K562 (cell line): Measurements from ENCODE around the gene IGFALS. TPM values are rescaled to one million over a fixed set of nuclear protein-coding genes. Genes with fewer than 3 reads are reported as not detected.

Experiments used
- BCL6 ChIP-seq: fragments of 250-450 bp; sonication (Bioruptor Pico); IDR thresholded peaks from 2 replicates; pipeline ENCODE4 v1.4.0; 2020
- BMI1 ChIP-seq: fragments of 150-350 bp; IDR thresholded peaks from 2 replicates; pipeline ENCODE4 v1.6.1; 2014; ENCODE audit warnings: low read length
- CBFA2T2 ChIP-seq: fragments of 450-650 bp; conservative IDR thresholded peaks from 2 replicates; pipeline ENCODE4 v1.6.1; 2017; ENCODE audit warnings: mild to moderate bottlenecking
- DDX20 ChIP-seq: fragments of 450-650 bp; IDR thresholded peaks from 2 replicates; pipeline ENCODE4 v1.6.1; 2016; ENCODE audit warnings: missing genetic modification characterization, low read depth, mild to moderate bottlenecking, missing compliant biosample characterization, moderate library complexity
- HDAC3 ChIP-seq: fragments of 450-650 bp; IDR thresholded peaks from 2 replicates; pipeline ENCODE4 v1.6.1; 2018; ENCODE audit warnings: borderline replicate concordance, mild to moderate bottlenecking, moderate library complexity; ENCODE audit not compliant: partially characterized antibody
- HMGN3 ChIP-seq: IDR thresholded peaks from 2 replicates; pipeline ENCODE4 v1.6.1; 2011; ENCODE audit warnings: borderline replicate concordance, low read depth, mild to moderate bottlenecking, mixed read lengths, low read length; ENCODE audit not compliant: insufficient read length; ENCODE audit errors: extremely low read depth
- JUND ChIP-seq, 2 experiments: IDR thresholded peaks; 2 replicates in 1 of 2; 3 replicates in 1 of 2; pipeline ENCODE4 v1.6.1; 2011; ENCODE audit warnings: borderline replicate concordance in 2 of 2, low read depth in 2 of 2, low read length in 2 of 2, improper control_type of control experiment in 1 of 2, missing biosample characterization in 1 of 2, missing genetic modification characterization in 1 of 2, missing genetic modification reagents in 1 of 2
- MAFF ChIP-seq: IDR thresholded peaks from 2 replicates; pipeline ENCODE4 v1.6.1; 2012; ENCODE audit warnings: low read length, improper control_type of control experiment
- MYC ChIP-seq, 2 experiments: fragments of 250-450 bp in 1 of 2; sonication (Bioruptor Pico) in 1 of 2; IDR thresholded peaks; 2 replicates each; pipeline versions ENCODE4 v1.5.1 to v1.6.1; 2012 to 2021; ENCODE audit warnings: low read depth in 2 of 2, borderline replicate concordance in 1 of 2, improper control_type of control experiment in 1 of 2, low read length in 1 of 2, mild to moderate bottlenecking in 1 of 2, moderate library complexity in 1 of 2
- NR2C2 ChIP-seq, 2 experiments: fragments of 200-800 bp in 1 of 2; sonication (Bioruptor generic) in 1 of 2; sonication (generic) in 1 of 2; formaldehyde crosslinking in 1 of 2; IDR thresholded peaks; 2 replicates each; pipeline versions ENCODE4 v1.6.1 to v1.8.0; 2016 to 2022; ENCODE audit warnings: mild to moderate bottlenecking in 1 of 2, missing compliant biosample characterization in 1 of 2, missing genetic modification characterization in 1 of 2, missing genetic modification reagents in 1 of 2
- NUFIP1 ChIP-seq: fragments of 450-650 bp; IDR thresholded peaks from 2 replicates; pipeline ENCODE4 v1.6.1; 2018; ENCODE audit not compliant: partially characterized antibody
- PHF20 ChIP-seq: fragments of 450-650 bp; IDR thresholded peaks from 2 replicates; pipeline ENCODE4 v1.6.1; 2018; ENCODE audit not compliant: partially characterized antibody
- TAF1 ChIP-seq: IDR thresholded peaks from 2 replicates; pipeline ENCODE4 v1.6.1; 2011; ENCODE audit warnings: mild to moderate bottlenecking, low read length, moderate library complexity; ENCODE audit not compliant: insufficient read depth, control insufficient read depth, severe bottlenecking; ENCODE audit errors: extremely low read depth
- ZNF263 ChIP-seq: sonication (generic); formaldehyde crosslinking; IDR thresholded peaks from 2 replicates; pipeline ENCODE4 v1.8.0; 2022; ENCODE audit warnings: mild to moderate bottlenecking, missing genetic modification reagents, borderline replicate concordance
- ZNF431 ChIP-seq: sonication (generic); formaldehyde crosslinking; IDR thresholded peaks from 2 replicates; pipeline ENCODE4 v1.8.0; 2022; ENCODE audit warnings: mild to moderate bottlenecking, missing genetic modification reagents
- ZNF445 ChIP-seq: fragments of 250-450 bp; sonication (Bioruptor Pico); IDR thresholded peaks from 2 replicates; pipeline ENCODE4 v1.4.0; 2020; ENCODE audit warnings: low read depth, mild to moderate bottlenecking, moderate library complexity
- polyA plus RNA-seq, 8 experiments: library from polyadenylated mRNA; depleted of rRNA in 4 of 8; stranded (reverse) in 5 of 8; unstranded in 3 of 8; fragments of >200 nt; fragmentation: Nextera tagmentation in 2 of 8; fragmentation: Illumina TruSeq in 1 of 8; extraction: Ambion mirVana in 2 of 8; extraction: Trizol in 1 of 8; gene quantifications; 2 replicates each; pipeline versions ENCODE4 v1.2.1 to v1.2.3, GENCODE V29; 2011 to 2014; ENCODE audit warnings: inconsistent platforms in 1 of 8, missing spikeins in 1 of 8
- total RNA-seq, 7 experiments: library from RNA; depleted of rRNA in 6 of 7; stranded (reverse); fragments of >200 nt in 6 of 7; fragmentation: Illumina TruSeq in 2 of 7; extraction: Trizol in 2 of 7; gene quantifications; 2 replicates each; pipeline versions ENCODE4 v1.2.1 to v1.2.3, GENCODE V29; 2011 to 2021; ENCODE audit warnings: low replicate concordance in 1 of 7
- TF ChIP-seq, protein P1 (sequence below): fragments of 450-650 bp; conservative IDR thresholded peaks from 2 replicates; pipeline ENCODE4 v1.6.1; 2016; ENCODE audit warnings: missing genetic modification characterization, low read depth, mild to moderate bottlenecking, control low read depth, missing compliant biosample characterization
- TF ChIP-seq, protein P2 (sequence below): fragments of 450-650 bp; formaldehyde crosslinking; IDR thresholded peaks from 2 replicates; pipeline ENCODE4 v1.4.0; 2020; ENCODE audit warnings: mild to moderate bottlenecking
- TF ChIP-seq, protein P3 (sequence below): IDR thresholded peaks from 2 replicates; pipeline ENCODE4 v1.6.1; 2011; ENCODE audit not compliant: insufficient read length; ENCODE audit errors: extremely low read depth
- TF ChIP-seq, protein P4 (sequence below): fragments of 250-450 bp; sonication (Bioruptor Pico); IDR thresholded peaks from 2 replicates; pipeline ENCODE4 v1.5.0; 2020; ENCODE audit warnings: mild to moderate bottlenecking, borderline replicate concordance

IGFALS gene
- total and polyA plus RNA-seq, 9 of the 15 experiments (the other 6 are each of a cell fraction or from before 2014, with no cell fraction given), result not detected

DNA sequence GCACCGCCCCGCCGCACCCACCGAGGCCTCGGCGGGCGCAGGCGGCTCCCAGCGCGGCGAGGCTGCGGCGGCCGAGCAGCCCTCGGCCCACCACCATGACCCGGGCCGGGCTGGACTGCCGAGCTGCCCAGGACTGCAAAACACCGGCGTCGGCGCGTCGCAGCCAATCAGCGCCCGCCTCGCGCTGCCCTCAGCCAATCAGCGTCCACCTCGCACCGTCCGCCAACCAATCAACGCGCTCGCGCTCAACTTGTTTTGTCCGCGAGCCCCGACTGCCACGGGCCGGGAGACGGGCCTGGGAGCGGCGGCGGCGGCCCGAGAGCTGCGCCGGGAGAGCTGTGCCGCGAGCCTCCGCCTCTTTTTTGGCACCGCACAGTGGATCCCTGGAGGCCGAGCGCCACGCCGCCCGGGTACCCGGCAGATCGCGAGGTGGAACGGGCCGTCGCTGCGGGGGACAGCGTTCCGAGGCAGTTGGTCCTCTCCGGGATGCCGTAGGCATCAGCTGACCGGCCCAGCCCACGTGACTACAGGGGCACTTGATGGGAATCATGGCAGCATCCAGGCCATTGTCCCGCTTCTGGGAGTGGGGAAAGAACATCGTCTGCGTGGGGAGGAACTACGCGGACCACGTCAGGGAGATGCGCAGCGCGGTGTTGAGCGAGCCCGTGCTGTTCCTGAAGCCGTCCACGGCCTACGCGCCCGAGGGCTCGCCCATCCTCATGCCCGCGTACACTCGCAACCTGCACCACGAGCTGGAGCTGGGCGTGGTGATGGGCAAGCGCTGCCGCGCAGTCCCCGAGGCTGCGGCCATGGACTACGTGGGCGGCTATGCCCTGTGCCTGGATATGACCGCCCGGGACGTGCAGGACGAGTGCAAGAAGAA lies 33.4 kb upstream of the IGFALS start, which contains the start of the genes FAHD1 and HAGH (continued):
- TF ChIP-seq ZNF263 (CRISPR knock-in tag), result no peak
- 0 out of 2 replicates have a peak, but pooled peaks have one; percentile 3 for TF ChIP-seq JUND (IDR thresholded peaks at IDR 0.05; ENCODE audit: borderline replicate concordance, low read depth, low read length)
- no peak for TF ChIP-seq JUND (tag; IDR thresholded peaks at IDR 0.05; ENCODE audit: borderline replicate concordance, low read depth, low read length)
- TF ChIP-seq CBFA2T2, result peak; percentile 96
- TF ChIP-seq BCL6, result no peak
- TF ChIP-seq ZNF445 (CRISPR knock-in tag), result no peak
- peak; percentile 99 for TF ChIP-seq PHF20
- TF ChIP-seq, protein P1, sequence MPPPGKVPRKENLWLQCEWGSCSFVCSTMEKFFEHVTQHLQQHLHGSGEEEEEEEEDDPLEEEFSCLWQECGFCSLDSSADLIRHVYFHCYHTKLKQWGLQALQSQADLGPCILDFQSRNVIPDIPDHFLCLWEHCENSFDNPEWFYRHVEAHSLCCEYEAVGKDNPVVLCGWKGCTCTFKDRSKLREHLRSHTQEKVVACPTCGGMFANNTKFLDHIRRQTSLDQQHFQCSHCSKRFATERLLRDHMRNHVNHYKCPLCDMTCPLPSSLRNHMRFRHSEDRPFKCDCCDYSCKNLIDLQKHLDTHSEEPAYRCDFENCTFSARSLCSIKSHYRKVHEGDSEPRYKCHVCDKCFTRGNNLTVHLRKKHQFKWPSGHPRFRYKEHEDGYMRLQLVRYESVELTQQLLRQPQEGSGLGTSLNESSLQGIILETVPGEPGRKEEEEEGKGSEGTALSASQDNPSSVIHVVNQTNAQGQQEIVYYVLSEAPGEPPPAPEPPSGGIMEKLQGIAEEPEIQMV (tag), result no peak
- TF ChIP-seq, protein P2, sequence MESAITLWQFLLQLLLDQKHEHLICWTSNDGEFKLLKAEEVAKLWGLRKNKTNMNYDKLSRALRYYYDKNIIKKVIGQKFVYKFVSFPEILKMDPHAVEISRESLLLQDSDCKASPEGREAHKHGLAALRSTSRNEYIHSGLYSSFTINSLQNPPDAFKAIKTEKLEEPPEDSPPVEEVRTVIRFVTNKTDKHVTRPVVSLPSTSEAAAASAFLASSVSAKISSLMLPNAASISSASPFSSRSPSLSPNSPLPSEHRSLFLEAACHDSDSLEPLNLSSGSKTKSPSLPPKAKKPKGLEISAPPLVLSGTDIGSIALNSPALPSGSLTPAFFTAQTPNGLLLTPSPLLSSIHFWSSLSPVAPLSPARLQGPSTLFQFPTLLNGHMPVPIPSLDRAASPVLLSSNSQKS, result no peak
- peak; percentile 80 for TF ChIP-seq MYC (IDR thresholded peaks at IDR 0.05; ENCODE audit: low read depth, low read length)
- peak; percentile 94 for TF ChIP-seq MYC (CRISPR knock-in tag; IDR thresholded peaks at IDR 0.05; ENCODE audit: borderline replicate concordance, low read depth)
- TF ChIP-seq MAFF, result no peak
- peak; percentile 76 for TF ChIP-seq NR2C2 (CRISPR knock-in tag; IDR thresholded peaks at IDR 0.05)
- TF ChIP-seq NR2C2 (tag; IDR thresholded peaks at IDR 0.05), result peak; percentile 82
- no peak for TF ChIP-seq NUFIP1
- TF ChIP-seq, protein P3, sequence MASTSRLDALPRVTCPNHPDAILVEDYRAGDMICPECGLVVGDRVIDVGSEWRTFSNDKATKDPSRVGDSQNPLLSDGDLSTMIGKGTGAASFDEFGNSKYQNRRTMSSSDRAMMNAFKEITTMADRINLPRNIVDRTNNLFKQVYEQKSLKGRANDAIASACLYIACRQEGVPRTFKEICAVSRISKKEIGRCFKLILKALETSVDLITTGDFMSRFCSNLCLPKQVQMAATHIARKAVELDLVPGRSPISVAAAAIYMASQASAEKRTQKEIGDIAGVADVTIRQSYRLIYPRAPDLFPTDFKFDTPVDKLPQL, result no peak
- TF ChIP-seq TAF1, result no peak
- no peak for TF ChIP-seq HDAC3
- TF ChIP-seq, protein P4, sequence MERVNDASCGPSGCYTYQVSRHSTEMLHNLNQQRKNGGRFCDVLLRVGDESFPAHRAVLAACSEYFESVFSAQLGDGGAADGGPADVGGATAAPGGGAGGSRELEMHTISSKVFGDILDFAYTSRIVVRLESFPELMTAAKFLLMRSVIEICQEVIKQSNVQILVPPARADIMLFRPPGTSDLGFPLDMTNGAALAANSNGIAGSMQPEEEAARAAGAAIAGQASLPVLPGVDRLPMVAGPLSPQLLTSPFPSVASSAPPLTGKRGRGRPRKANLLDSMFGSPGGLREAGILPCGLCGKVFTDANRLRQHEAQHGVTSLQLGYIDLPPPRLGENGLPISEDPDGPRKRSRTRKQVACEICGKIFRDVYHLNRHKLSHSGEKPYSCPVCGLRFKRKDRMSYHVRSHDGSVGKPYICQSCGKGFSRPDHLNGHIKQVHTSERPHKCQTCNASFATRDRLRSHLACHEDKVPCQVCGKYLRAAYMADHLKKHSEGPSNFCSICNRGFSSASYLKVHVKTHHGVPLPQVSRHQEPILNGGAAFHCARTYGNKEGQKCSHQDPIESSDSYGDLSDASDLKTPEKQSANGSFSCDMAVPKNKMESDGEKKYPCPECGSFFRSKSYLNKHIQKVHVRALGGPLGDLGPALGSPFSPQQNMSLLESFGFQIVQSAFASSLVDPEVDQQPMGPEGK, result no peak
- peak; percentile 69 for TF ChIP-seq HMGN3
- TF ChIP-seq BMI1, result no peak
- no peak for TF ChIP-seq DDX20 (tag)
- peak; percentile 63 for TF ChIP-seq ZNF431
